GM12878 (cell line): ENCODE results near the gene GAMT. TPM values are rescaled to one million over a fixed set of nuclear protein-coding genes. Genes with fewer than 3 reads are reported as not detected.

Experiments
- ATAC-seq: fragments of 200-7000 bp; cut with Tn5 transposase; 3 replicates; pipeline ENCODE4 v1.9.1; 2020; ENCODE audit warnings: mild to moderate bottlenecking, moderate library complexity
- BruUV-seq: library from RNA; stranded (reverse); fragments of 400-500 nt; replicated peaks from 2 replicates; lab custom pipeline; 2021; lab: Mats Ljungman, UMichigan
- CTCF ChIA-PET: fragments of 300-600 bp; sonication (Branson Sonifier 250); formaldehyde crosslinking; extraction: SDS; loops from one replicate; lab custom pipeline; 2021; ENCODE audit warnings: inconsistent platforms; lab: Yijun Ruan, JAX
- POLR2A ChIA-PET: fragments of 350-600 bp; formaldehyde crosslinking; extraction: SDS; loops from one replicate; lab custom pipeline; 2021; ENCODE audit warnings: inconsistent platforms; lab: Charles Lee
- RAD21 ChIA-PET: fragments of 300-600 bp; sonication (Branson Sonifier 250); formaldehyde crosslinking; loops from one replicate; lab custom pipeline; 2023; ENCODE audit warnings: antibody characterized with exemption; ENCODE audit not compliant: unreplicated experiment; lab: Charles Lee
- SMC1A ChIA-PET: fragments of 300-600 bp; sonication (Branson Sonifier 250); formaldehyde crosslinking; loops from one replicate; lab custom pipeline; 2023; ENCODE audit not compliant: unreplicated experiment, uncharacterized antibody; lab: Charles Lee
- DNase-seq: peaks from one replicate; pipeline ENCODE4 v3.0.0-alpha.2; 2011; ENCODE audit warnings: low read depth, low spot score
- FAIRE-seq: peaks from 3 replicates; lab custom pipeline; 2011; peaks lifted over from hg19 to GRCh38; lab: Jason Lieb, UNC
- H2AFZ ChIP-seq: 2 replicates; pipeline ENCODE4 v1.6.0; 2011; ENCODE audit warnings: low read depth, low read length, control low read depth; ENCODE audit not compliant: control insufficient read depth
- H3K27ac ChIP-seq: 2 replicates; pipeline ENCODE4 v1.5.1; 2011; ENCODE audit warnings: control low read depth; ENCODE audit not compliant: control insufficient read depth, insufficient read depth
- H3K27me3 ChIP-seq, 2 experiments: replicated peaks in 1 of 2; 2 replicates each; pipeline versions ENCODE4 v1.6.0 to v1.6.1; 2011; ENCODE audit warnings: low read length in 1 of 2; ENCODE audit not compliant: control insufficient read depth in 2 of 2, insufficient read depth in 2 of 2
- H3K36me3 ChIP-seq, 2 experiments: 2 replicates each; pipeline ENCODE4 v1.5.1; 2011; ENCODE audit warnings: low read length in 1 of 2; ENCODE audit not compliant: control insufficient read depth in 2 of 2, insufficient read depth in 2 of 2
- H3K4me1 ChIP-seq: 2 replicates; pipeline ENCODE4 v1.6.1; 2011; ENCODE audit warnings: mild to moderate bottlenecking, low read length, moderate library complexity, mixed read lengths; ENCODE audit not compliant: control insufficient read depth, insufficient read depth
- H3K4me2 ChIP-seq: 2 replicates; pipeline ENCODE4 v1.6.0; 2011; ENCODE audit warnings: control low read depth; ENCODE audit not compliant: control insufficient read depth, insufficient read depth
- H3K4me3 ChIP-seq: fragments of 200-600 bp; sonication (generic); 2 replicates; pipeline ENCODE4 v1.5.1; 2016
- H3K79me2 ChIP-seq: 2 replicates; pipeline ENCODE4 v1.6.0; 2011; ENCODE audit warnings: low read length; ENCODE audit not compliant: control insufficient read depth, insufficient read depth
- H3K9ac ChIP-seq: 2 replicates; pipeline ENCODE4 v1.8.0; 2011; ENCODE audit warnings: low read length, control low read depth, mixed read lengths; ENCODE audit not compliant: control insufficient read depth, insufficient read depth
- H3K9me3 ChIP-seq: replicated peaks from 3 replicates; pipeline ENCODE4 v1.5.1; 2011; ENCODE audit warnings: mild to moderate bottlenecking, low read length; ENCODE audit not compliant: control insufficient read depth, insufficient read depth
- H4K20me1 ChIP-seq: 2 replicates; pipeline ENCODE4 v1.6.0; 2011; ENCODE audit not compliant: control insufficient read depth, insufficient read depth
- BCL11A ChIP-seq: IDR thresholded peaks from 2 replicates; pipeline ENCODE4 v1.6.1; 2011; ENCODE audit warnings: low read depth, low read length
- BMI1 ChIP-seq: fragments of 450-650 bp; IDR thresholded peaks from 2 replicates; pipeline ENCODE4 v1.6.1; 2016; ENCODE audit warnings: mild to moderate bottlenecking, moderate library complexity, borderline replicate concordance
- CEBPB ChIP-seq, 2 experiments: fragments of 150-350 bp in 1 of 2; IDR thresholded peaks; 2 replicates each; pipeline ENCODE4 v1.6.1; 2012 to 2014; ENCODE audit warnings: low read depth in 2 of 2, low read length in 2 of 2, borderline replicate concordance in 1 of 2, inconsistent platforms in 1 of 2
- DPF2 ChIP-seq: fragments of 450-650 bp; IDR thresholded peaks from 2 replicates; pipeline ENCODE4 v1.6.1; 2017; ENCODE audit warnings: mild to moderate bottlenecking
- NFYA ChIP-seq: IDR thresholded peaks from 2 replicates; pipeline ENCODE4 v1.6.1; 2011; ENCODE audit warnings: low read depth, mild to moderate bottlenecking, low read length, improper control_type of control experiment, borderline replicate concordance
- POLR2A ChIP-seq: IDR thresholded peaks from 2 replicates; pipeline ENCODE4 v1.6.1; 2011; ENCODE audit warnings: low read depth, mild to moderate bottlenecking, low read length
- SMAD1 ChIP-seq: fragments of 450-650 bp; IDR thresholded peaks from 2 replicates; pipeline ENCODE4 v1.6.1; 2018; ENCODE audit warnings: mild to moderate bottlenecking, low read depth; ENCODE audit not compliant: partially characterized antibody
- STAT1 ChIP-seq: fragments of 450-650 bp; conservative IDR thresholded peaks from 2 replicates; pipeline ENCODE4 v1.6.1; 2014; ENCODE audit warnings: antibody characterized with exemption, mild to moderate bottlenecking
- ZSCAN29 ChIP-seq: fragments of 450-650 bp; IDR thresholded peaks from 2 replicates; pipeline ENCODE4 v1.6.1; 2017; ENCODE audit warnings: mild to moderate bottlenecking, moderate library complexity
- WGBS: methylation state at CpG from one replicate; pipeline ENCODE4 v1.1.6; 2016; ENCODE audit warnings: low lambda C conversion rate; ENCODE audit not compliant: insufficient replicate concordance, insufficient coverage; ENCODE audit errors: missing lambda C conversion rate; 5-methylcytosine and 5-hydroxymethylcytosine counted together
- in situ Hi-C: fragments of 300-500 bp; cut with MboI; formaldehyde crosslinking; loops from 9 replicates; pipeline ENCODE4 v1.14.3; 2018; ENCODE audit warnings: mixed read lengths
- intact Hi-C: fragments of 100-400 bp; cut with micrococcal nuclease; formaldehyde crosslinking; loops from one replicate; pipeline ENCODE4 v1.14.2; 2022; ENCODE audit not compliant: unreplicated experiment
- polyA plus RNA-seq, 11 experiments: library from polyadenylated mRNA; depleted of rRNA in 4 of 11; unstranded in 6 of 11; stranded (reverse) in 5 of 11; fragments of >200 nt; fragmentation: Nextera tagmentation in 4 of 11; fragmentation: Illumina TruSeq in 1 of 11; extraction: Ambion mirVana in 4 of 11; extraction: Trizol in 1 of 11; gene quantifications; 1 replicate in 1 of 11; 2 replicates in 10 of 11; pipeline versions ENCODE4 v1.2.1 to v1.2.3, GENCODE V29; 2011 to 2016; ENCODE audit warnings: inconsistent platforms in 2 of 11, missing spikeins in 2 of 11, low read depth in 1 of 11
- total RNA-seq, 4 experiments: library from RNA; depleted of rRNA in 3 of 4; stranded (reverse); fragments of >200 nt in 3 of 4; fragmentation: Illumina TruSeq in 1 of 4; extraction: Trizol in 1 of 4; gene quantifications; 2 replicates each; pipeline versions ENCODE4 v1.2.1 to v1.2.3, GENCODE V29; 2013 to 2021

The GAMT gene
- total and polyA plus RNA-seq, 10 of the 15 experiments (the other 5 are each of a cell fraction or from before 2014, with no cell fraction given), result 1.6 to 131 (median 38.8) TPM

DNA sequence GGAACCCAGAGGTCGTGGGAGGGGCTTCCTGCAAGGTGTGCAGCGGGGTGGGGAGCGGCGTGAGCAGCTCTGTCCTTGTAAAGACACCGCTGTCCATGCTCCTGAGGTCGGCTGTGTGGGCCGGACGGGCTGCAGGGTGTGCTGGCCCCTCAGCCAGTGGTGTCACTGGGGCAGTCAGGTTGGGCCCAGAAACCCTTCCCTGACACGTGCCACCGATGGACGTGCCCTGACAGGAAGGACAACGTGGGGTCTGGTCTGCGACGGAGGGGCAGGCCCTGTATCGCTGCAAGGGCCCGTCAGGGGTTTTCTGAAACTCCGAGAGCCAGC lies 32.7 kb upstream of the GAMT start:
- ChIA-PET POLR2A (no interaction called here), CTCF (no interaction called here), RAD21 (no interaction called here), SMC1A (no interaction called here)
- ATAC-seq (no peak), FAIRE-seq (no peak), DNase-seq (no peak)
- BruUV-seq, result no TSS peak
- no peak overlapping the region for H3K27ac ChIP-seq
- no peaks in the 10 kb centered on the region for H3K9me3 ChIP-seq
- TF ChIP-seq BMI1, result no peak
- no peak for TF ChIP-seq CEBPB (IDR thresholded peaks at IDR 0.05; ENCODE audit: borderline replicate concordance in 1 of 2, low read depth in 2 of 2, low read length in 2 of 2)
- TF ChIP-seq ZSCAN29, result no peak
- TF ChIP-seq NFYA, result no peak
- no peak for TF ChIP-seq BCL11A
- no peak for TF ChIP-seq DPF2
- peak; percentile 25 for TF ChIP-seq POLR2A
- no peak for TF ChIP-seq STAT1
- no peak overlapping the region for H3K9ac ChIP-seq
- no peaks in the 10 kb centered on the region for H3K4me1 ChIP-seq
- intact Hi-C loops (no loop called here), in situ Hi-C loops (no loop called here)
- WGBS, result 92% methylated on average over 17 of the region's 17 CpGs
- H3K4me2 ChIP-seq, result no peak overlapping the region
- no peak overlapping the region for H3K4me3 ChIP-seq
- peaks cover 8 to 36% of the 10 kb centered on the region in 2 experiments for H3K36me3 ChIP-seq
- no peaks in the 10 kb centered on the region for H4K20me1 ChIP-seq
- H3K79me2 ChIP-seq, result peaks cover 9% of the 10 kb centered on the region
- no peak overlapping the region for H2AFZ ChIP-seq
- no peaks in the 10 kb centered on the region for H3K27me3 ChIP-seq

DNA sequence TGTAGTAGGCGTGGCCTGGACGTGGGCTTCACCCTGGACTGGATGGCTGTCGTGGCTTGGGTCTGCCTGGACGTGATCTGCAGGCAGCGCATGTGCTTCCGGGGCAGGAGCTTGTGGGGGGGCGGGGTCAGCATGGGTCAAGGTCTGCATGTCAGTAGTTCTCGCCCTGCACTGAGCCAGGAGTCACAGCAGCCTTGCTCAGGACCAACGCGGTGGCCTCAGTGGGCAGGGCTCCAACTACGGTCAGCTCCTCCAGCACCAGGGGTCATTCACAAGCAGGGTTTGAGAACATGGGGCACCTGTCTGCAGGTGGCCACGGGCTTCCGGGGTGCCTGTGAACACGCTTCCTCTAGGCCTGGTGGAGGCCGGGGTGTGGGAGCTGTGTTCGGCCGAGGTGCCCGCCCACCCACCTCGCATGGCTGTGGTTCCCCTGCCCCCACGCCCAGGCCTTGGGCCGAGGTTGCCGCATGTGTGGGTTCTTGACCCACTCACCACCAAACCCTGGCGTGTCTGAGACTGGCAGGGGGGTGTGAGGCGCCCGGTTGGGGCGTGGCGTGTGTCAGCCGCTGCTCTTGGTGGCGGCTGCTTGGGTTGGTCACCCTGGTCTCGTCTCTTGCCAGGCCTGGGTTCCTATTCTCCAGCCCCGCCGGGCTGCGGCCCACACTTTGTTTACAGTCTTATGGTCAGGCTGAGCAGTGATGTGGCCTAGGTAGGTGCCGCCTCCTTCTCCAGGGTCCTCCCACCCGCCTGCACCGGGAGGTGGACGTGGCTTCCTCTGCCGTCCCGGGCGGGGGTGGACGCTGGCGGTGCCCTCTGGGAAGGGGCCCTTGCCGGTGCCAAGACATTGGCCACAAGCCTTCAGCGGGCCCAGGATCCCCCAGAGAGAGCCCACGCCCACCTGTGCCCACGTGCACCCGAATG lies 32.0 kb upstream of the GAMT start:
- RAD21 ChIA-PET, result no interaction called here

More for the DNA sequence above, 32.0 kb upstream of the GAMT start:
- no peak for DNase-seq
- Histone ChIP-seq H3K9ac (no peak overlapping the region), H3K27me3 (no peaks in the 10 kb centered on the region), H3K4me3 (no peak overlapping the region), H3K27ac (no peak overlapping the region), H2AFZ (no peak overlapping the region), H3K4me1 (no peaks in the 10 kb centered on the region), H4K20me1 (no peaks in the 10 kb centered on the region), H3K79me2 (peaks cover 3% of the 10 kb centered on the region), H3K9me3 (no peaks in the 10 kb centered on the region), H3K36me3 (peaks cover 8 to 39% of the 10 kb centered on the region in 2 experiments)
- intact Hi-C loops (no loop called here), in situ Hi-C loops (no loop called here)
- POLR2A ChIA-PET, result no interaction called here
- no peak for ATAC-seq
- no TSS peak for BruUV-seq
- SMC1A ChIA-PET, result no interaction called here
- FAIRE-seq, result no peak
- CTCF ChIA-PET, result no interaction called here
- 90% methylated on average over 38 of the region's 47 CpGs for WGBS
- TF ChIP-seq SMAD1 (no peak), POLR2A (peak; percentile 56)
- TF ChIP-seq, all 136 proteins: peak for 1
- no peak overlapping the region for H3K4me2 ChIP-seq
